ENCODE measurements around the gene CACNA2D1.

CACNA2D1 gene

GRCh38 chr7:82085116-82085515 lies 358.5 kb downstream of the CACNA2D1 start:
- Mint-ChIP-seq H3K4me1 (ENCODE audit: low read depth) (no peaks in the 10 kb centered on the region), H3K27me3 (no peaks in the 10 kb centered on the region), H3K9me3 (no peaks in the 10 kb centered on the region), H3K36me3 (ENCODE audit: low read depth) (no peaks in the 10 kb centered on the region), H3K27ac (no peak overlapping the region), H3K4me3 (no peak overlapping the region)
- no peak for DNase-seq

- no peak for DNase-seq
- Mint-ChIP-seq H3K4me1 (ENCODE audit: low read depth) (no peaks in the 10 kb centered on the region), H3K27me3 (no peaks in the 10 kb centered on the region), H3K36me3 (ENCODE audit: low read depth) (no peaks in the 10 kb centered on the region), H3K9me3 (no peaks in the 10 kb centered on the region), H3K4me3 (no peak overlapping the region), H3K27ac (no peak overlapping the region)
Measured at GRCh38 chr7:82081644-82082224, 361.8 kb downstream of the CACNA2D1 start.

- H3K27ac Mint-ChIP-seq, result no peak overlapping the region
- H3K27me3 Mint-ChIP-seq, result no peaks in the 10 kb centered on the region
- H3K36me3 Mint-ChIP-seq (ENCODE audit: low read depth), result no peaks in the 10 kb centered on the region
- H3K4me3 Mint-ChIP-seq, result no peak overlapping the region
- no peaks in the 10 kb centered on the region for H3K9me3 Mint-ChIP-seq
- no peak for DNase-seq
- H3K4me1 Mint-ChIP-seq (ENCODE audit: low read depth), result no peaks in the 10 kb centered on the region
Measured at GRCh38 chr7:82080254-82080927, 363.2 kb downstream of the CACNA2D1 start.

- Mint-ChIP-seq H3K36me3 (ENCODE audit: low read depth) (no peaks in the 10 kb centered on the region), H3K27me3 (no peaks in the 10 kb centered on the region), H3K4me1 (ENCODE audit: low read depth) (no peaks in the 10 kb centered on the region), H3K9me3 (no peaks in the 10 kb centered on the region), H3K4me3 (no peak overlapping the region), H3K27ac (no peak overlapping the region)
- DNase-seq, result no peak
Measured at GRCh38 chr7:82079527-82079926, 364.1 kb downstream of the CACNA2D1 start.

GRCh38 chr7:82078807-82079206 lies 364.8 kb downstream of the CACNA2D1 start:
- Mint-ChIP-seq H3K4me3 (no peak overlapping the region), H3K9me3 (no peaks in the 10 kb centered on the region), H3K27ac (no peak overlapping the region), H3K4me1 (ENCODE audit: low read depth) (no peaks in the 10 kb centered on the region), H3K27me3 (no peaks in the 10 kb centered on the region), H3K36me3 (ENCODE audit: low read depth) (no peaks in the 10 kb centered on the region)
- DNase-seq, result no peak

GRCh38 chr7:82071468-82071867 lies 372.1 kb downstream of the CACNA2D1 start:
- Mint-ChIP-seq H3K4me3 (no peak overlapping the region), H3K27me3 (no peaks in the 10 kb centered on the region), H3K36me3 (ENCODE audit: low read depth) (no peaks in the 10 kb centered on the region), H3K9me3 (no peaks in the 10 kb centered on the region), H3K27ac (no peak overlapping the region), H3K4me1 (ENCODE audit: low read depth) (no peaks in the 10 kb centered on the region)
- DNase-seq, result no peak

- no peaks in the 10 kb centered on the region for H3K36me3 Mint-ChIP-seq (ENCODE audit: low read depth)
- H3K4me1 Mint-ChIP-seq (ENCODE audit: low read depth), result no peaks in the 10 kb centered on the region
- H3K27ac Mint-ChIP-seq, result no peak overlapping the region
- H3K27me3 Mint-ChIP-seq, result no peaks in the 10 kb centered on the region
- no peak for DNase-seq
- no peak overlapping the region for H3K4me3 Mint-ChIP-seq
- no peaks in the 10 kb centered on the region for H3K9me3 Mint-ChIP-seq
Measured at GRCh38 chr7:82067628-82068264, 375.8 kb downstream of the CACNA2D1 start.

GRCh38 chr7:82057476-82057875 lies 386.1 kb downstream of the CACNA2D1 start:
- Mint-ChIP-seq H3K27me3 (no peaks in the 10 kb centered on the region), H3K9me3 (peaks cover 5% of the 10 kb centered on the region), H3K4me3 (no peak overlapping the region), H3K4me1 (ENCODE audit: low read depth) (no peaks in the 10 kb centered on the region), H3K27ac (no peak overlapping the region), H3K36me3 (ENCODE audit: low read depth) (no peaks in the 10 kb centered on the region)
- DNase-seq, result no peak

GRCh38 chr7:82056282-82056681 lies 387.3 kb downstream of the CACNA2D1 start:
- Mint-ChIP-seq H3K4me1 (ENCODE audit: low read depth) (no peaks in the 10 kb centered on the region), H3K36me3 (ENCODE audit: low read depth) (no peaks in the 10 kb centered on the region), H3K9me3 (peaks cover 5% of the 10 kb centered on the region), H3K27me3 (no peaks in the 10 kb centered on the region), H3K27ac (no peak overlapping the region), H3K4me3 (no peak overlapping the region)
- no peak for DNase-seq

- no peaks in the 10 kb centered on the region for H3K4me1 Mint-ChIP-seq (ENCODE audit: low read depth)
- H3K27ac Mint-ChIP-seq, result no peak overlapping the region
- no peak for DNase-seq
- H3K4me3 Mint-ChIP-seq, result no peak overlapping the region
- H3K36me3 Mint-ChIP-seq (ENCODE audit: low read depth), result no peaks in the 10 kb centered on the region
- no peaks in the 10 kb centered on the region for H3K9me3 Mint-ChIP-seq
- no peaks in the 10 kb centered on the region for H3K27me3 Mint-ChIP-seq
Measured at GRCh38 chr7:82054544-82054943, 389.0 kb downstream of the CACNA2D1 start.

GRCh38 chr7:82053453-82054032 lies 390.0 kb downstream of the CACNA2D1 start:
- no peak for DNase-seq
- H3K27me3 Mint-ChIP-seq, result no peaks in the 10 kb centered on the region
- H3K4me3 Mint-ChIP-seq, result no peak overlapping the region
- no peaks in the 10 kb centered on the region for H3K36me3 Mint-ChIP-seq (ENCODE audit: low read depth)
- H3K4me1 Mint-ChIP-seq (ENCODE audit: low read depth), result no peaks in the 10 kb centered on the region
- no peak overlapping the region for H3K27ac Mint-ChIP-seq
- no peaks in the 10 kb centered on the region for H3K9me3 Mint-ChIP-seq

- H3K36me3 Mint-ChIP-seq (ENCODE audit: low read depth), result no peaks in the 10 kb centered on the region
- H3K27me3 Mint-ChIP-seq, result no peaks in the 10 kb centered on the region
- no peak overlapping the region for H3K27ac Mint-ChIP-seq
- H3K9me3 Mint-ChIP-seq, result no peaks in the 10 kb centered on the region
- H3K4me1 Mint-ChIP-seq (ENCODE audit: low read depth), result no peaks in the 10 kb centered on the region
- H3K4me3 Mint-ChIP-seq, result no peak overlapping the region
- DNase-seq, result no peak
Measured at GRCh38 chr7:82051601-82052000, 392.0 kb downstream of the CACNA2D1 start.

- DNase-seq, result no peak
- no peaks in the 10 kb centered on the region for H3K4me1 Mint-ChIP-seq (ENCODE audit: low read depth)
- no peak overlapping the region for H3K4me3 Mint-ChIP-seq
- H3K9me3 Mint-ChIP-seq, result no peaks in the 10 kb centered on the region
- H3K36me3 Mint-ChIP-seq (ENCODE audit: low read depth), result no peaks in the 10 kb centered on the region
- H3K27me3 Mint-ChIP-seq, result no peaks in the 10 kb centered on the region
- no peak overlapping the region for H3K27ac Mint-ChIP-seq
Measured at GRCh38 chr7:82050792-82051191, 392.8 kb downstream of the CACNA2D1 start.

GRCh38 chr7:82049891-82050533 lies 393.6 kb downstream of the CACNA2D1 start:
- Mint-ChIP-seq H3K36me3 (ENCODE audit: low read depth) (no peaks in the 10 kb centered on the region), H3K27ac (no peak overlapping the region), H3K4me1 (ENCODE audit: low read depth) (no peaks in the 10 kb centered on the region)

GRCh38 chr7:82049442-82049841 lies 394.1 kb downstream of the CACNA2D1 start:
- no peak overlapping the region for H3K4me3 Mint-ChIP-seq

More at GRCh38 chr7:82049891-82050533, 393.6 kb downstream of the CACNA2D1 start:
- no peak for DNase-seq
- no peaks in the 10 kb centered on the region for H3K27me3 Mint-ChIP-seq
- no peaks in the 10 kb centered on the region for H3K9me3 Mint-ChIP-seq
- H3K4me3 Mint-ChIP-seq, result no peak overlapping the region

More at GRCh38 chr7:82049442-82049841, 394.1 kb downstream of the CACNA2D1 start:
- Mint-ChIP-seq H3K9me3 (no peaks in the 10 kb centered on the region), H3K27me3 (no peaks in the 10 kb centered on the region), H3K4me1 (ENCODE audit: low read depth) (no peaks in the 10 kb centered on the region), H3K27ac (no peak overlapping the region), H3K36me3 (ENCODE audit: low read depth) (no peaks in the 10 kb centered on the region)
- no peak for DNase-seq
